Neuronal stem cell (in vitro differentiated cells): ENCODE measurements around the gene SARNP.

Source experiments
- DNase-seq: peaks from one replicate; pipeline ENCODE4 v3.0.0-alpha.2; 2013; ENCODE audit warnings: low spot score
- H2AFZ ChIP-seq: one replicate; pipeline ENCODE4 v1.6.1; 2013; ENCODE audit warnings: mild to moderate bottlenecking, low read length, inconsistent platforms
- H2AK5ac ChIP-seq: 2 replicates; pipeline ENCODE4 v1.6.1; 2013; ENCODE audit warnings: low read depth, mild to moderate bottlenecking, inconsistent platforms, low read length, moderate library complexity, mixed read lengths
- H2BK120ac ChIP-seq: 2 replicates; pipeline ENCODE4 v1.6.1; 2013; ENCODE audit warnings: low read depth, mild to moderate bottlenecking, inconsistent platforms, low read length, moderate library complexity, mixed read lengths
- H2BK12ac ChIP-seq: one replicate; pipeline ENCODE4 v1.6.1; 2013; ENCODE audit warnings: low read length, inconsistent platforms
- H2BK15ac ChIP-seq: 2 replicates; pipeline ENCODE4 v1.6.1; 2013; ENCODE audit warnings: mild to moderate bottlenecking, low read length, inconsistent platforms, mixed read lengths
- H2BK5ac ChIP-seq: one replicate; pipeline ENCODE4 v1.6.1; 2013; ENCODE audit warnings: inconsistent platforms, mild to moderate bottlenecking, low read length, moderate library complexity
- H3K14ac ChIP-seq: one replicate; pipeline ENCODE4 v1.6.1; 2013; ENCODE audit warnings: low read length, inconsistent platforms
- H3K18ac ChIP-seq: 2 replicates; pipeline ENCODE4 v1.6.1; 2013; ENCODE audit warnings: low read length, inconsistent platforms
- H3K23ac ChIP-seq: 2 replicates; pipeline ENCODE4 v1.6.1; 2013; ENCODE audit warnings: low read depth, mild to moderate bottlenecking, mixed read lengths, low read length, inconsistent platforms; ENCODE audit not compliant: poor library complexity
- H3K27ac ChIP-seq: replicated peaks from 3 replicates; pipeline ENCODE4 v1.5.1; 2013; ENCODE audit warnings: low read length, inconsistent platforms
- H3K27me3 ChIP-seq, 3 experiments: 2 replicates each; pipeline ENCODE4 v1.6.1; 2013; ENCODE audit warnings: low read length in 3 of 3, mild to moderate bottlenecking in 2 of 3, inconsistent platforms in 1 of 3, low read depth in 1 of 3, mixed read lengths in 1 of 3, moderate library complexity in 1 of 3; ENCODE audit not compliant: control insufficient read depth in 3 of 3, insufficient read depth in 3 of 3
- H3K36me3 ChIP-seq, 2 donors: replicated peaks in 1 of 2; 2 replicates each; pipeline ENCODE4 v1.6.1; 2013; ENCODE audit warnings: low read length in 2 of 2; ENCODE audit not compliant: control insufficient read depth in 2 of 2, insufficient read depth in 2 of 2
- H3K4ac ChIP-seq: 2 replicates; pipeline ENCODE4 v1.6.1; 2013; ENCODE audit warnings: inconsistent platforms, mild to moderate bottlenecking, low read length, moderate library complexity
- H3K4me1 ChIP-seq, 2 donors: 1 replicate in 1 of 2; 2 replicates in 1 of 2; pipeline ENCODE4 v1.6.1; 2013; ENCODE audit warnings: low read length in 2 of 2, low read depth in 1 of 2; ENCODE audit not compliant: control insufficient read depth in 2 of 2, insufficient read depth in 1 of 2
- H3K4me2 ChIP-seq: one replicate; pipeline ENCODE4 v1.6.1; 2013; ENCODE audit warnings: mild to moderate bottlenecking, low read length, inconsistent platforms; ENCODE audit not compliant: insufficient read depth, poor library complexity, severe bottlenecking
- H3K4me3 ChIP-seq, 2 donors: 2 replicates each; pipeline ENCODE4 v1.5.1; 2013; ENCODE audit warnings: low read length in 2 of 2, mild to moderate bottlenecking in 2 of 2, inconsistent platforms in 1 of 2, moderate library complexity in 1 of 2
- H3K79me1 ChIP-seq: one replicate; pipeline ENCODE4 v1.6.1; 2013; ENCODE audit warnings: low read depth, mild to moderate bottlenecking, inconsistent platforms, low read length, moderate library complexity
- H3K9ac ChIP-seq: one replicate; pipeline ENCODE4 v1.6.1; 2013; ENCODE audit warnings: mild to moderate bottlenecking, low read depth, low read length, inconsistent platforms; ENCODE audit not compliant: poor library complexity
- H3K9me3 ChIP-seq, 2 donors: replicated peaks in 1 of 2; 2 replicates each; pipeline versions ENCODE3 to v1.6.1; 2013; ENCODE audit warnings: low read length in 2 of 2, mild to moderate bottlenecking in 2 of 2, inconsistent platforms in 1 of 2, low read depth in 1 of 2, mixed read lengths in 1 of 2, moderate library complexity in 1 of 2; ENCODE audit not compliant: control insufficient read depth in 2 of 2, insufficient read depth in 1 of 2
- H4K8ac ChIP-seq: one replicate; pipeline ENCODE4 v1.6.1; 2013; ENCODE audit warnings: low read depth, mild to moderate bottlenecking, inconsistent platforms, low read length, moderate library complexity
- H4K91ac ChIP-seq: one replicate; pipeline ENCODE4 v1.6.1; 2013; ENCODE audit warnings: low read length, low read depth, mild to moderate bottlenecking, inconsistent platforms; ENCODE audit not compliant: poor library complexity
- WGBS, 2 donors: extraction: QIAGEN DNeasy Blood & Tissue Kit; methylation state at CpG; one replicate each; pipeline ENCODE4 v1.1.7; 2013; ENCODE audit warnings: missing lambda C conversion rate in 2 of 2, mixed read lengths in 1 of 2; ENCODE audit not compliant: insufficient read length in 2 of 2, insufficient replicate concordance in 1 of 2; ENCODE audit errors: extremely low coverage in 2 of 2; 5-methylcytosine and 5-hydroxymethylcytosine counted together

The SARNP gene

DNA sequence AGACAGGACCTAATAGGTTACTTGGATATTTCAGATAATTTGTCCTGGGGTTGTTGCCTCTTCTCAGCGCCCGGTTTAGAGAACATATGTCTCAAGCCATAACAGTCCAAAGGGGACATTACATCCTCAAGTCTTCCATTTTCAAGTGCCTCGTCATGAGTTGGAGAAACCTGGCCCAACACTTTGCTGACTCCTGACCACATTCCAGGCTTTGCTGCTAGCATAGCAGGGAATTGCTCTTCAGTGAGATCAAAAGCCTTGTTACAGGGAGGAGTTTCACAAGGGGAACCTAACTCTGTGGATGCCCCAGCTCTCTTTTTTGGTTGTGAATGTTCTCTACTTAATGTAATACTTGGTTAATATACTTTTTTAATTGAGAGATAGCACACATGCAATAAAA lies 33.4 kb upstream of the SARNP start:
- Histone ChIP-seq H3K9me3 (no peaks in the 10 kb centered on the region), H3K36me3 (no peaks in the 10 kb centered on the region), H3K27ac (no peak overlapping the region), H3K14ac (no peak overlapping the region), H2BK120ac (no peak overlapping the region), H3K9ac (no peak overlapping the region), H2AK5ac (no peak overlapping the region), H3K4me3 (no peak overlapping the region), H3K79me1 (no peaks in the 10 kb centered on the region), H3K4me1 (peaks cover 18 to 23% of the 10 kb centered on the region in 2 donors), H4K8ac (no peak overlapping the region), H3K4me2 (no peak overlapping the region), H4K91ac (no peak overlapping the region), H3K4ac (no peak overlapping the region), H3K23ac (no peak overlapping the region), H3K18ac (no peak overlapping the region), H2BK15ac (no peak overlapping the region), H2AFZ (peak overlapping the region; percentile 68), H3K27me3 (no peaks in the 10 kb centered on the region), H2BK12ac (no peak overlapping the region), H2BK5ac (no peak overlapping the region)
- no peak for DNase-seq
- no CpG with 5 or more reads among the region's 3 CpGs for WGBS, 2 donors

- Histone ChIP-seq H3K27ac (peak overlapping the region; percentile 40), H3K14ac (no peak overlapping the region), H3K18ac (no peak overlapping the region), H4K91ac (no peak overlapping the region), H3K36me3 (no peaks in the 10 kb centered on the region), H3K9ac (no peak overlapping the region), H4K8ac (no peak overlapping the region), H2AFZ (peak overlapping the region; percentile 68), H2BK12ac (no peak overlapping the region), H3K4me1 (peaks cover 19 to 23% of the 10 kb centered on the region in 2 donors), H2AK5ac (no peak overlapping the region), H3K79me1 (no peaks in the 10 kb centered on the region), H3K4me3 (no peak overlapping the region), H3K4ac (no peak overlapping the region), H2BK120ac (no peak overlapping the region), H3K23ac (no peak overlapping the region), H3K9me3 (no peaks in the 10 kb centered on the region), H2BK5ac (no peak overlapping the region), H3K27me3 (no peaks in the 10 kb centered on the region), H3K4me2 (no peak overlapping the region), H2BK15ac (no peak overlapping the region)
- WGBS, 2 donors, result no CpG with 5 or more reads among the region's 1 CpG
- DNase-seq, result no peak
Observed at GRCh38 chr12:55850401-55850800, 32.9 kb upstream of the SARNP start.

DNA sequence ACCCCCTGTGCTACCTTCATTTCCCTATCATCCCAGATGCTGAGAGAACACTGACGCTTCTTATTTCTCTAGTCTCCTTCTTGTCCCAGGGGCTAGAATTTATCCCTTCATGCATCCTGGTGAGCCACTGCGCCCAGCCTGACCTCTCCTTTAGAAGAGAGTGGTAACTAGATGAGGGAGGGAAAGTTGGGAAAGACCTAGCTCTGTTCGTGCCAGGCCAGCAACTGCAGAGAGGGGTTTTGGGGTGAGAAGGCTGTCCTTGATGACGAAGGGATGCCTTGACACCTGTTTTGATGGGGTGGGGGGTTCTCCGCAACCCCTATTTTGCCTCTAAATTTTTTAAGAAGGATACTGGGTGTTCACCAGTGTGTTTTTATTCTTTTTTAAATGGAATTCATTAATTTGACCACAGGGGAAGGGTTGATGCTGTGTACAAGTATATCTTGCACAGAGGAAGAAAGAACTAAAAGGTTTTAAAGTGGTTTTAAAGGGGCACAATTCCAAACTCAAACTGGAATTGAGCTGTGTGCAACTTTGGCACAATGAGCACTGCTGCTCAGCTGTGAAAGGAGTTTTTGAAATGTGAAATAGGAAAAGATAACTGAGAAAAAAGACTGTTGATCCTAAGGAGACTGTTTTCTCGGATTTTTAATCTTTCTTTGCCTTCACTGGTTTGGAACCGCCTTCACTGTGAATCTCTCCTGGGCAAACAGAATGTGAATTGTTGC lies 32.3 kb upstream of the SARNP start:
- Histone ChIP-seq H2BK15ac (no peak overlapping the region), H2AK5ac (no peak overlapping the region), H3K9ac (no peak overlapping the region), H3K27ac (peak overlapping the region; percentile 40), H2BK120ac (no peak overlapping the region), H2BK5ac (no peak overlapping the region), H2AFZ (peak overlapping the region; percentile 68), H3K14ac (no peak overlapping the region), H3K4me3 (no peak overlapping the region), H3K4me1 (peaks cover 21 to 23% of the 10 kb centered on the region in 2 donors), H3K79me1 (no peaks in the 10 kb centered on the region), H3K9me3 (no peaks in the 10 kb centered on the region), H4K91ac (no peak overlapping the region), H2BK12ac (no peak overlapping the region), H3K4ac (no peak overlapping the region), H3K18ac (no peak overlapping the region), H3K36me3 (no peaks in the 10 kb centered on the region), H3K4me2 (no peak overlapping the region), H3K27me3 (no peaks in the 10 kb centered on the region), H4K8ac (no peak overlapping the region), H3K23ac (no peak overlapping the region)
- no peak for DNase-seq
- WGBS, 2 donors, result no CpG with 5 or more reads among the region's 7 CpGs

DNA sequence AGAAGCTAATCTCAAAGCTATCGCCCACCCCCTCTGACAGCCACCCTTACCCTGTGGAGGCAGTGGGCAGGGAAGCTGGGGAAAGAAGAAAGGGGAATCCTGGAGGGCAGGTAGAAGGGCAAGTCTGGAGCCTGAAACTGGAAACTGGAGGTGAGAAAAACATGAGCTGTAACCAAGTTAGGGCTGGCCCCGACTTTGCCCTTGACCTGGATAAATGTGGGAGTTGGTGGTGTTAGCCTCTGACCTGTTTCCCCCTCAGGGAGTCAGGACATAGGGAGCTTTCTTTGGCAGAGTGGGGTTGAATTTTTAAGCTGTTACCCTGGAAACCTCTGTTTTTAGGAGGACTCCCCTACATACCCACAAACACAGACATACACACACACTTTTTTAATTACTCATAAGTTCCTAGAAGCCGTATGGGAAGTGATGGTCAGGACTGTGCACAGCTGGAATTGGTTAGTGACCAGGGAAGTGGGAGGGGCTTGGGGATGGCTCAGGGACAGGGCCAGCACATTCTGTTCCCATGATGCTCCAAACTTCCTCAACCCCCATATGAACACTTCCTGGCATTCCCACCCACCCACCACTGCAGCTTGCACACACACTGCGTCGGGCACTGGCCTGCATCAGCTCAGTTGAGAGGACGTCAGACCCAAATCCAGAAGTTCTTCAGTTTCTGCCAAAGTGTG lies 30.2 kb upstream of the SARNP start:
- Histone ChIP-seq H4K8ac (no peak overlapping the region), H3K4ac (no peak overlapping the region), H3K23ac (no peak overlapping the region), H3K9ac (no peak overlapping the region), H2BK15ac (no peak overlapping the region), H3K4me2 (no peak overlapping the region), H3K27me3 (no peaks in the 10 kb centered on the region), H3K79me1 (no peaks in the 10 kb centered on the region), H2BK12ac (no peak overlapping the region), H2AK5ac (no peak overlapping the region), H3K36me3 (no peaks in the 10 kb centered on the region), H3K27ac (no peak overlapping the region), H3K14ac (no peak overlapping the region), H3K4me1 (peaks cover 23% of the 10 kb centered on the region in 2 donors), H2BK5ac (no peak overlapping the region), H2BK120ac (no peak overlapping the region), H3K18ac (no peak overlapping the region), H3K9me3 (no peaks in the 10 kb centered on the region), H2AFZ (peak overlapping the region; percentile 66), H4K91ac (no peak overlapping the region), H3K4me3 (no peak overlapping the region)
- DNase-seq, result no peak
- no CpG with 5 or more reads among the region's 6 CpGs for WGBS, 2 donors
